VCaP (cell line): ENCODE measurements around the gene C6orf89.

ENCODE experiments used
- H3K27ac ChIP-seq: fragments of 450-650 bp; 2 replicates; pipeline ENCODE4 v1.5.1; 2017
- CTCF ChIP-seq: fragments of 450-650 bp; conservative IDR thresholded peaks from 2 replicates; pipeline ENCODE4 v1.5.1; 2017; ENCODE audit warnings: mild to moderate bottlenecking, moderate library complexity

C6orf89 gene

GRCh38 chr6:36920546-36920945 lies 34.8 kb downstream of the C6orf89 start:
- no peak overlapping the region for H3K27ac ChIP-seq
- TF ChIP-seq CTCF, result no peak

- no peak overlapping the region for H3K27ac ChIP-seq
- TF ChIP-seq CTCF, result no peak
Measured at GRCh38 chr6:36924131-36924530, 38.4 kb downstream of the C6orf89 start.

GRCh38 chr6:36924778-36925374 lies 39.1 kb downstream of the C6orf89 start:
- H3K27ac ChIP-seq, result no peak overlapping the region
- TF ChIP-seq CTCF, result no peak

GRCh38 chr6:36925809-36926208 lies 40.1 kb downstream of the C6orf89 start:
- H3K27ac ChIP-seq, result no peak overlapping the region
- TF ChIP-seq CTCF, result no peak

GRCh38 chr6:36926708-36927513 lies 41.2 kb downstream of the C6orf89 start:
- no peak overlapping the region for H3K27ac ChIP-seq
- no peak for TF ChIP-seq CTCF

- H3K27ac ChIP-seq, result no peak overlapping the region
- no peak for TF ChIP-seq CTCF
Measured at GRCh38 chr6:36927691-36928546, 42.2 kb downstream of the C6orf89 start.

- H3K27ac ChIP-seq, result no peak overlapping the region
- TF ChIP-seq CTCF, result no peak
Measured at GRCh38 chr6:36928547-36928918, 42.8 kb downstream of the C6orf89 start.
